Measurements from ENCODE around the gene NRROS.

The NRROS gene

DNA sequence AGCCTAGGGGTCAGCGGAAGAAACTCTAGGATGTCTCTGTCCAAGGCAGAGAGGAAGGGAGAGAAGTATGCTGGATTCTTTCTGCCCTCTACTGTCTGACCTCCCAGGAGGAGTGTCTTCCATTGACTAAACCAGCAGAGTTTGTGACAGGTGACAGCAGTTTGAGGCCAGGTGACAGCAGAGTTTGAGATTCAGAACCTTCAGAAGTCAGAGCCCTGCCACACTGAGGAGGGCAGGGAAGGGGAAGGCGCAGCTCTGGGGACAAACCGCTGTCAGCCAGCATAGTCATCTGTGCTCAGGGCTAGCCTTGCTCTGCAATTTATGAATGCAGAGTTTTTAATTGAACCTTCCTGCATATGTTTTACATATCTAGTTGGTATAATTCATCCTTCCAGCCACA, 12.3 kb downstream of the NRROS start:
- DNase-seq = no peak

DNA sequence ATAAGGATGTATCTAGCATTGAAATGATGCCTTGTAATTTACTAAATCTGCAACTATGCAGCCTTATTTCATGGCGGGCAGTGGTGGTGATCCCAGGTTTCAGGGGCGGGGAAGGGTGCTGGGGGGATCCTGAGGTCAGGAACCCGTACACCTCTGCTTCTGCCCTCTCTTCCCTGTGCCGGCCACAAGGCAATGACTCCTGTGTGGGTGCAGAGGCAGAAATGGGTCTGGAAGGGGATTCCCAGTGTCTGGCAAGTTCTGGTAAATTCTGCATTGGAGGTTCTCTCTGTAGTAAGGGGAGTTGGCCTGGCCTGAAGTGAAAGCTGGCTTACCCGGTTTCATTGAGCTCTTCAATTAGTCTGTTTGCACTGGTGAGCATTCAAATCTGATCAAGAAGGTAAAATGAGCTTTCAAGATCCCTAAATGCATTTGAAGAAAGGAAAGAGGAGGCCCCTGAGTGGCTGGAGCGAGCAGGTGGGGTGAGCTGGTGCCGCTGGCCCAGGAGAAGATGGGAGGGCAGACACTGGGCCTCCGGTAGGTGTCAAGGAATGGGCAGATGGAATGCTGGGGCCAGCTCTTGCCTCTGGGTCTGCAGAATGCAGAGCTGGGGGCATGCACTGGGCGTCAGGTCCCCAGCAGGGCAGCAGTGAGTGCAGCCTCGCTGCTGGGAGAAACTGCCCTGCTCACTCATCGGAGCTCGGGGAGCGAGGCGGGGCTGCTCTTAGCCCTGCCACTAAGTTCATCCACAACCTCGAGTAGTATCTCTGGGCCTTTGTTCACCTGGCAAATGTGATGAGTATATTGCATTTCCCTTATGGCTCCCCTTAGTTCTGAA, 13.7 kb downstream of the NRROS start:
- DNase-seq = no peak

DNA sequence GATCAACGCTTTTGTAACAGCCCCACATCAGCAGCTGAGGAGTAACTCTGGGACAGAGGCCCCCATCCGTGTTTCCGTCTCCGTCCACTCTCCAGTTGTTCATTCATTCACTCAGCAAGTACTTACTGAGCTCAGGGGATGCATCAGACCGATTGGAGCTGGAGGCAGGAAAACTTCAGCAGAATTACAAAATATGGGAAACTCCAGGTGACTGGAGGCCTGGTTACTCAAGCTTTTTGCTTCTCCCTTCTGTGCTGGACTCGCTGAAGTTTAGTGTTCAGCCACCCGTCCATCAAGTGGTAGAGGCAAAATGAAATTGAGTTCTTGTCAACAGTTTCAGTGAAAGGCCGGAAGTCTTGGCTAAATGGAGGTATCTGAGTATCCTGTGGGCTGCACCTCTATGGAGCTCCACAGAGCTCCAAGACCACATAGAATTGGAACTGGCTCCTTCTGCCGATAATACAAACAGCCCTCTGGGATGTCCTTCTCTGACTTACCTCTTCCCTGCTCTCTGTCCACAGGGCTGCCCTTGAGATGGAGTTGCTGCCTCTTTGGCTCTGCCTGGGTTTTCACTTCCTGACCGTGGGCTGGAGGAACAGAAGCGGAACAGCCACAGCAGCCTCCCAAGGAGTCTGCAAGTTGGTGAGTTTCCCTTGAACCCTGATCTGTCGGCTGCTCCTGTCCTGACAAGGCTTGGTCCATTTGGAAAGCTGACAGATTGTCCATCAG, 14.7 kb downstream of the NRROS start:
- no peak for DNase-seq

DNA sequence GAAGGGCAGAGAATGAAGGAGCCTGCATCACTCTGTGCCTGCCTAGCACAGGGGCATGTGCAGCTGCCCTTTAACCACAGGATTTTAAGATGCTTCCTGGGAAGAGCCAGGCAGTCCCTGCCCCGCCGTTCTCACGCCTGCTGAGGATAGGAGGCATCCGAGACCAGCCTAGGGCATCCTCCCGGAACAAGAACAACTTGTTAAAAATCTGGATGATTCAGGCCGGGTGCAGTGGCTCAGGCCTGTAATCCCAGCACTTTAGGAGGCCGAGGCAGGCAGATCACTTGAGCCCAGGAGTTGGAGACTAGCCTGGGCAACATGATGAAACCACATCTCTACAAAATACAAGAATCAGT, 15.2 kb downstream of the NRROS start:
- DNase-seq = no peak

DNA sequence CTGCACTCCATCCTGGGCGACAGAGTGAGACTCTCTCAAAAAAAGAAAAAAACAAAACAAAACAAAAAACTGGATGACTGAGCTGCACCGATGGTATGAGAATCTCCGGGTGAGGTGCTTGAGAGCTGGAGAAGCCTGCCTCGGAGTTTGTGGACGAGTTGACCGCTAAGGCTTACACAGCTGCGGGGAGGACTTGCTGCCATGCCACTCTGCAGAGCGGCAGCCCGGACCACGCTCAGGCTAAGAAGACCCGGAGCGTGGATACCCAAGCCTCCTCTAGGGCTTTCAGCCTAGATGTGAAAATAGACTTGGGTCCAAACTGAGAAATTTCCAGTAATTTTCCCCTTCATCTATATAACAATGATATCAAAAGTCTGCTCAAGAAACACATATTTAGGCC, 16.0 kb downstream of the NRROS start:
- DNase-seq = no peak

DNA sequence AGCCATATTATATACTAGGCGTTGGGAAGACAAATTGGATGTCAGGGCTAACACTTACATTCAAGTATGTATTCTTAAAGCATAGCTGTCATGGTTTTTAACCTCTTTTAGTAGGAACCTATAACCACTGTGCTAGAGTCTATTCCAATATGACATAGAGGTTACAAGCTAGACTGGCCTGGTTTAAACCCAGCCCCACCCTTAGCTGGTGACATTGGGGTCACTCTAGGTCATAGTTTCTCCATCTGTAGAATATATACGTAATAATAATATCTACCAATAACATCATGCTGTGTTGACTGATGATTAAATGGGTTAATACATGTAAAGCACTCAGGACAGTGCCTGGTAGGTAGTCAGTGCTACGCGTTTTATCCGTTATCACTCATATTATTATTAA, 16.7 kb downstream of the NRROS start:
- no peak for DNase-seq

DNA sequence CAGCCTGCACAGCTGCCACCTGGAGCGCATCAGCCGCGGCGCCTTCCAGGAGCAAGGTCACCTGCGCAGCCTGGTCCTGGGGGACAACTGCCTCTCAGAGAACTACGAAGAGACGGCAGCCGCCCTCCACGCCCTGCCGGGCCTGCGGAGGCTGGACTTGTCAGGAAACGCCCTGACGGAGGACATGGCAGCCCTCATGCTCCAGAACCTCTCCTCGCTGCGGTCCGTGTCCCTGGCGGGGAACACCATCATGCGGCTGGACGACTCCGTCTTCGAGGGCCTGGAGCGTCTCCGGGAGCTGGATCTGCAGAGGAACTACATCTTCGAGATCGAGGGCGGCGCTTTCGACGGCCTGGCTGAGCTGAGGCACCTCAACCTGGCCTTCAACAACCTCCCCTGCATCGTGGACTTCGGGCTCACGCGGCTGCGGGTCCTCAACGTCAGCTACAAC, 20.4 kb downstream of the NRROS start:
- no peak for DNase-seq

DNA sequence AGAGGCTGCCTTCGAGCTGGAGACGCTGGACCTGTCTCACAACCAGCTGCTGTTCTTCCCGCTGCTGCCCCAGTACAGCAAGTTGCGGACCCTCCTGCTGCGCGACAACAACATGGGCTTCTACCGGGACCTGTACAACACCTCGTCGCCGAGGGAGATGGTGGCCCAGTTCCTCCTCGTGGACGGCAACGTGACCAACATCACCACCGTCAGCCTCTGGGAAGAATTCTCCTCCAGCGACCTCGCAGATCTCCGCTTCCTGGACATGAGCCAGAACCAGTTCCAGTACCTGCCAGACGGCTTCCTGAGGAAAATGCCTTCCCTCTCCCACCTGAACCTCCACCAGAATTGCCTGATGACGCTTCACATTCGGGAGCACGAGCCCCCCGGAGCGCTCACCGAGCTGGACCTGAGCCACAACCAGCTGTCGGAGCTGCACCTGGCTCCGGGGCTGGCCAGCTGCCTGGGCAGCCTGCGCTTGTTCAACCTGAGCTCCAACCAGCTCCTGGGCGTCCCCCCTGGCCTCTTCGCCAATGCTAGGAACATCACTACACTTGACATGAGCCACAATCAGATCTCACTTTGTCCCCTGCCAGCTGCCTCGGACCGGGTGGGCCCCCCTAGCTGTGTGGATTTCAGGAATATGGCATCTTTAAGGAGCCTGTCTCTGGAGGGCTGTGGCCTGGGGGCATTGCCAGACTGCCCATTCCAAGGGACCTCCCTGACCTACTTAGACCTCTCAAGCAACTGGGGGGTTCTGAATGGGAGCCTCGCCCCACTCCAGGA, 21.1 kb downstream of the NRROS start:
- peak; percentile 83 for DNase-seq

DNA sequence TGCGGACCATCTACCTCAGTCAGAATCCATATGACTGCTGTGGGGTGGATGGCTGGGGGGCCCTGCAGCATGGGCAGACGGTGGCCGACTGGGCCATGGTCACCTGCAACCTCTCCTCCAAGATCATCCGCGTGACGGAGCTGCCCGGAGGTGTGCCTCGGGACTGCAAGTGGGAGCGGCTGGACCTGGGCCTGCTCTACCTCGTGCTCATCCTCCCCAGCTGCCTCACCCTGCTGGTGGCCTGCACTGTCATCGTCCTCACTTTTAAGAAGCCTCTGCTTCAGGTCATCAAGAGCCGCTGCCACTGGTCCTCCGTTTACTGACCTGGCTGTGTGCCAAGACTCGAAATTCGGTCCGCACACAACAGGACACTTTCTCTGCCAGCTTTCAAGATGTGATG, 21.9 kb downstream of the NRROS start:
- DNase-seq = peak; percentile 75

DNA sequence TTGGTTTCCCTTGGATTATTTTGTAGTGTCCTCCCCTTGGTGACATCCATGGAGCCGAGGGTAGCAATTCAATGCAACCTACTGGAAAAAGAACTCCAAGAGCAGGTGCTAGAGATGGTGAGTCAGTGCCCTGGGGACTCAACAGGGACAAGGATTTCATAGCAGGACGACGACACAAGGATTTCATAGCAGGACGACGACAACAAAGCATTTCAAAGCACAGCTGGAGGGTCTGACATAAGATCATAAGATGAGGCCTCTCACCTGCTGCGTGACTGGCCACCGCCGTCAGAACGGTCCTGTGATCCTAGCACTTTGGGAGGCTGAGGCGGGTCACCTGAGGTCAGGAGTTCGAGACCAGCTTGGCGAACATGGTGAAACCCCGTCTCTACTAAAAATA, 22.5 kb downstream of the NRROS start:
- peak; percentile 59 for DNase-seq

DNA sequence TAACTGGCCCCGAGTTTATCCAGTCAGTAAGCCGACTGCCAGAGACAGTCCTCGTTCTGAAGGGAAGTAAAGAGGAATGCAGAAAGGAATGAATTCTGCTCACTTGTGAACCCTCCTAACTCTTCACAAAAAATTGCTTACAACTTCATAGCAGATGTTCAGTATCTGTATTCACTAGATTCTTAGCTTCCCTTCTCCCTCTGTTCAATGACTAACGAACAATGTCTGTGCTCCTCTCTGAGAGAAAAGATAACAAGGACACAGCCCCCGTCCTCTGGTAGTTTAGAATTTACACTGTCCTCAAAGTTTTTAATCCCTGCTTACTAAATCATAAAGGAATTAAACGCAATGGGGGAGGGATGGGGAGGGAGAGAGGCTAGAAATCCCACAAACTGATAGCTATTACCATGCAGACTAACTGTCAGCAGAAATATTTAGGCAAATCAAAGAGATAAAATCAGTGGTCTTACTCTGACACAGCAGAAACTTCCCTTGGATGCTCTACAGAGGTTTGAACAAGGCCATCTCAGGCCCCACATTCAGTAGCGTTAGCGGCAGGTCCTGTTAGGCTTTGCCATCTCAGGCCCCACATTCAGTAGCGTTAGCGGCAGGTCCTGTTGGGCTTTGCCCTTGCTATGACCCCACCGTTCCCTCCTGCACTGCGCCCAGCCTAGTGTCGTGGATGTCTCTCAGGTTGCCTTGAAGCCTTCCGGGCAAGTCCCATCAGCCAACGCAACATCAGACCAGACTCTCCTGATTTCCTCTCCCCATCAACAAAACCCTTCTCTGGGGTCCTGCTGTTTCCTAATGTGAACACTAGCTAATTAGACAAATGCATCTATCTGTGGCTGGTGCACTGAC, 23.4 kb downstream of the NRROS start:
- no peak for DNase-seq

DNA sequence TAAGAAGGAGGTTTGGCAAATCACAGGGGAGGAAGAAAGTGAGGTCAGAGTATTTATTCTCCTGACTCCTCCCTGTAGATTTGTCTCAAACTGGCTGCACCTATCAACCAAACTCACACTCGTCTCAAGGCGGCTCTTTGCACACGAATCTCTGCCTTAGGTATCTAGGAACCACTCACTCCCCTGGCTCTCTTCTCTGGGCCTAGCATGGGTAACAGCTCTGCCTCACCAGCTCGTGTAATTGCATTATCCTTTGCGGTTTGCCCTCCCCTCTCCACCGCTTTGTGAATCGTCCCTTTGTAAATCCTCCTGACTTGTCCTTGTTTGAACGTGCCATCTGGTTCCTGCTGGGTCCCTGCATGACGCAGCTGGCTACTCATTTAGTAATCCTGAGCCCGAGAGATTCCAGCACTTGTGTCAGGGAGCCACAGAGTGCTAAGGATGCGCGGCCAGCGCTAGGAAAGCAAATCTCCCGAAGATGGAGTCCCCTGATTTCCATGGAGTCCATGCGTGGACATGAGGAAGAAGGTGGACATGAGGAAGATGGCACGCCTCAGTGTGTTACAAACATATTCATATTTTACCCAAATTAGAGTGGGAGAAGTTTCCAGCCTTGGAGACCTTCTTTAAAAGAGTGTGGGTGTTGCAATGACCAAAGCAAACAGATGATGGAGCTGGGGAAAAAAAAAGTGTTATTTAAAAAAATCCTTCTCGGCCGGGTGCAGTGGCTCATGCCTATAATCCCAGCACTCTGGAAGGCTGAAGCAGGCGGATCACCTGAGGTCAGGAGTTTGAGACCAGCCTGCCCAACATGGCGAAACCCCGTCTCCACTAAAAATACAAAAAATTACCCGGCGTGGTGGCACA, 26.7 kb downstream of the NRROS start:
- DNase-seq = peak; percentile 92

DNA sequence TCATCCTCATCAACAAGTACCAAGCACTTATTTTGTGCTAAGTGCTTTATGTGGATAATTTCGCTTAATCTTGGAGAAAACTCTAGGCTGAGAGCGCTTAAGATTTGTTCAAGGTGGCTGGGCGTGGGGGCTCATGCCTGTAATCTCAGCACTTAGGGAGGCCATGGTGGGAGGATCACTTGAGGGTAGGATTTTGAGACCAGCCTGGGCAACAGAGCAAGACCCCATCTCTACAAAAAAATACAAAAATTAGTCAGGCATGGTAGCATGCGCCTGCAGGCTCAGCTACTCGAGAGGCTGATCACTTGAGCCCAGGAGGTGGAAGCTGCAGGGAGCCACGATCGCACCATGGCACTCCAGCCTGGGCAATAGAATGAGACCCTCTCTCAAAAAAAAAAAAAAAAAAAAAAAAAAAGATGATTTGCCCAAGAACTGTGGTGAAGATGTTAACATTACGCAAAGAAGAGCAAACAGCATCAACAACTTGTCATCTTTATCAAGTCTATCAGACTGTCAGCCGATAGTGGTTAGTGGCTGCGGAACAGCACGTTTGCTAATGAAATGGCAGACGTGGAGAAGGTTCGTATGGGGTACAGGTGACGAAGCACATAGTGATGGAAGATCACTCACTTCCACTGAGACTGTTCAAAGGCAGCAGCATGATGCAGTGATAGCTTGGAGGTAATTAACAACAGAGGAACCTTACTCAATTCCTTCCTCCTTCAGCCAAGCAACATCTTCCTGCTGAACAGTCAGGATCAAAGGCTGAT, 27.7 kb downstream of the NRROS start:
- no peak for DNase-seq

DNA sequence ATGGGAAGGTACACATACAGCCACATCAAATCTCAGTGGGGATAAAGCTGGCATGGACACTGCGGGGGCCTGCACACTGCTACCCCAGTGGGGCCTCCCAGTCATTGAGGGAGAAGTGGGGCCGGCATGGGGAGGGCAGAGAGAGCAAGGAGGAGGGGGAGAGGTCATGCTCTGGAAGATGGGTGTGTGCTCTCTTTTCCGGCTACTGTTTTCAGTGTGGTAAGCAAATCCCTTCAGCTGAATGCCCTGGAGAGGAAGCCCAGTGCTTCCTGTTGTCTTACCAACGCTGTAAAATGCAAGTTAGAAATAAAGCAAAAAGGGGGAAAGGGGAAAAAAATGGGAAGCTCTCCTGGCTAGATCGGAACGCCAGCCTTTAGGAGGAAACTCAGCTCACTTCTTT, 30.8 kb downstream of the NRROS start:
- no peak for DNase-seq

DNA sequence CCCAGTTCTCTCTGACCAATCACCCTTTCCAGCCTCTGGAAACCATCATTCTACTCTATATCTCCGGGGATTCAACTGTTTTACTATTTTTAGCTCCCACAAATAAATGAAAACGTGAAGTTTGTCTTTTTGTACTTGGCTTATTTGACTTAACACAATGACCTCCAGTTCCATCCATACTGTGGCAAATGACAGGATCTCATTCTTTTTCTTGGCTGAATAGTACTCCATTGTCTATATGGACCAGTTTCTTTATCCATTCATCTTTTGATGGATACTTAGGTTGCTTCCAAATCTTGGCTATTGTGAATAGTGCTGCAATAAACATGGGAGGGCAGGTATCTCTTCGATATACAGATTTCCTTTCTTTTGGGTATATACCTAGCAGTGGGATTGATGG, 34.1 kb downstream of the NRROS start:
- DNase-seq = no peak

DNA sequence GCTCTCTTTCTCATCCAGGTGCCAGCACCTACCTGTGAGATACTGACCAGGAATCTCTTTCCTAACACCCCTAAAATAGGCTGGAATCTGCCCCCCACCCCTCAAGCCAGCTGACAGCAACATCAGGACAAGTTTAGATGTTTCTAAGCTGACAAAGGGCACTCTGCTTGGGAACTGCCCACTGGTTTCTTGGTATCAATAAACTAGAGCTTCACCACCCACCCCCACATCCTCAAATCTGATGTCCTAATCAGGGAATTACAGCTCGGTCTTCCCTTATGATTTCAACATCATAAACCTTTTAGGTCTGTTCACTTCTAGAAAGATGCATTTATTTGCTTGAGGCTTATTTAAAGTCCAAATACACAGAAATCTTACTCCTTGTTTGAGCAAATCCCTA, 37.9 kb downstream of the NRROS start:
- DNase-seq = no peak

DNA sequence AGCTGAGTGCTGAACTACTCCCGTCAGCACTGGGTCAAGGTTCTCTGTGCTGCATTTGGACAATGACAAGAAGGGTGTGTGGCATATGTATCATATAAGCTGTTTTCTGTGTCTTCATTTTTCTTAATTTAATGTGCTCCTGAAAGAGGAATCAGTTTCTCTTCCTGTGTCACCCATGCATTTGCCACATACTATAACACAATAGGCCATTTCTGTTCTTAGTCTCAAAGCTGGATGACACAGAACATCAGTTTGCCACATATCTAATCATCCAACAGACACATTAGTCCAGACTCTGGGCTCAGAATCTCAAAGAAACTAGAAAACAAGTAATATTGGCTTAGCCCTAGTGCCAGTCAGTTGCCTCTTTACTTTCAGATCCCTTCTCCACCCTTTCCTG, 38.4 kb downstream of the NRROS start:
- DNase-seq = no peak

DNA sequence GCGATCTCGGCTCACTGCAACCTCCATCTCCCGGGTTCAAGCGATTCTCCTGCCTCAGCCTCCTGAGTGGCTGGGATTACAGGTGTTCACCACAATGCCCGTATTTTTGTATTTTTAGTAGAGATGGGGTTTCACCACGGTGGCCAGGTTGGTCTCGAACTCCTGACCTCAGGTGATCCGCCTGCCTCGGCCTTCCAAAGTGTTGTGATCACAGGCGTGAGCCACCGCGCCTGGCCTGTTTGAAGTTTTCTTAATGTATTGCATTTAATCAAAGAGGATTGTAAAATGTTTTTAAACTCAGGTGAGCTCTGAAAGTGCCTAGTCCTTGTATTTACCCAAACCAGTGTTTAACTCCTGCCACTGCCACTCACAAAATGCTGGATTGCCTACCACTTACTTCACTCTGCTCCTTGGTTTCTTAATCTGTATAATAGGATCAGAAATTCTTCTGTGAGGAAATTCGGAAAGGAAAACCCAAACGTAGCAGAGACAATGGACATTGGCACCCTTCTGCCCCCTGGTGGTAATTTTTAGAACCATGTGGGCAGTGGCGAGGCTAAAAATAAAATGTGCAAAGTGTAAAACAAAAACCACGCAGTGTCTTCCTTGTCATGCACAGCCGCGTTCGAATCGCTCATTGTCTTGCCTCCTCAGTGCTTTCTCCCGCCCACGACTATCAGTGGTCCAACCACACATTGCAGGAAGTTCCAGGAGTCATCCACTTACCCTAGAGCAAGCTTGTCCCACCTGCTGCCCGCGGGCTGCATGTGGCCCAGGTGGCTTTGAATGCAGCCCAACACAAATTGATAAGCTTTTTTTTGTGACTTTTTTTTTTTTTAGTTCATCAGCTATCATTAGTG, 45.3 kb downstream of the NRROS start:
- peak; percentile 83 for DNase-seq

DNA sequence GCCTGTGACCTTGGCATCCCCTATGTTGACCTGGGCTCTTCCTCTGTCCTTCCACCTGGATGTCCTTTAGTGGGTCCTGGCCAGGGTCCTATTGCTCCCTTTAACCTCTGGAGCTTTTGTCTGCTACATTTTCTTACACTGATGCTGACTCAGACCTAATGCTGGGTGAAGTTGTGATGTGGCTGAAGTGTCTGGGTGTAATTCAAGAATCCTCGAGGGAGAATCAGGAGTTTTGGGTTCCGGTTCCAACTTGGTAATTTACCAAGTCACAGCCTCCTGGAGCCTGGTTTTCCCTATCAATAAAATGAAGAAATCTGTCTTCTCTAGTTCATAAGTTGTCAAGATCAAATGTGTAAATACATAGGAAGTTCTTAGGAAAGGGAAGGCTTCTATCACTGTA, 46.9 kb downstream of the NRROS start:
- DNase-seq = no peak

DNA sequence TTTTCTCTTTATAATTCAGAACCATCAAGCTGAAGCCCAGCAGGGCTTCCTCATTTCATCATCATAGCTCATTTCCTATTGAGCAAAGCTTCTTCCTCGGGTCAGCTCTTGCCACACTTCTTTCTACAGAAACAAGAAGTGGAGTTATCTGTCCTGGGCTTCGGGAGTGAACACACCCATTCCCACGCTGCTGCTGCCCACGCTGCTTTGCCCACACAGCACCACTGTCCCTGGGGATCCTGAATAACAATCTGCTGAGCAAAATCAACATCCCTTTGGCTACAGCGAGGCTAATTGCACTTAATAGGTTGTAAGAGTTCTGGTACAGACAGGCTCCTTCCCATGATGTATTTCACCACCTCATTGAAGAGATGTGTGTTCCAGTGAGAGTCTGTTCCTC, 48.9 kb downstream of the NRROS start:
- DNase-seq = no peak
